Breast epithelium (tissue), 3 donors: ENCODE data around the gene PEAK1.

Experiments
- CTCF ChIP-seq, 3 donors: fragments of 450-650 bp; IDR thresholded peaks; one replicate each; pipeline ENCODE4 v1.5.1; 2016 to 2017; ENCODE audit warnings: antibody characterized with exemption in 3 of 3, mild to moderate bottlenecking in 3 of 3, moderate library complexity in 3 of 3
- POLR2A ChIP-seq: fragments of 450-650 bp; IDR thresholded peaks from one replicate; pipeline ENCODE4 v1.6.1; 2016; ENCODE audit warnings: antibody characterized with exemption, mild to moderate bottlenecking, moderate library complexity
- POLR2AphosphoS5 ChIP-seq, 3 donors: sonication (generic); formaldehyde crosslinking; IDR thresholded peaks; one replicate each; pipeline ENCODE4 v1.6.1; 2017; ENCODE audit warnings: antibody characterized with exemption in 3 of 3

- TF ChIP-seq POLR2AphosphoS5 (IDR thresholded peaks at IDR 0.05) (no peak), CTCF (IDR thresholded peaks at IDR 0.05) (no peak), POLR2A (no peak)
These were observed 228.6 kb downstream of the PEAK1 start for GRCh38 chr15:77191230-77191834.
